ENCODE data around the gene CHIC2.

The CHIC2 gene

DNA sequence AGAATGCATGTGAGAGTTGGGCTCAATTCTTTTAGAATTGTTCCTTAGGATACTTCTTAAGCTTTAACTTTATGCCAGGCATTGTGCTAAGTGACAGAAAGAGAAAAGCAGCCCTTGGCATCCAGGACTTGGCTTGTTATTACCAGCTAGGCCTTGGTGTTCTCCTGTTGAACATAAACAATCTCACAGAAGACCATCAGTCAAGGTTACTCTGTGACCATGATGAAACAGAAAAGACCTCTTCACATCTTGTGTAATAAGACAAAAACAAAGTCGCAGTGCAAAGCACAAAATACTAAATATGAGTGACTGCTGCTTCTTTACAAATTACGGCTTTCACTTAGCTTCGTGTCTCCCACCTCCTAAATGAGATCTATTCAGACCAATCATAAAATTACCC, 71.6 kb downstream of the CHIC2 start:
- Histone ChIP-seq H3K4me1 (ENCODE audit: low read length) (no peaks in the 10 kb centered on the region), H3K9me3 (replicated peaks; ENCODE audit: insufficient read depth, low read length) (no peaks in the 10 kb centered on the region), H3K27ac (ENCODE audit: low read length) (no peak overlapping the region), H3K4me3 (ENCODE audit: low read length) (no peak overlapping the region), H2AFZ (ENCODE audit: low read length) (no peak overlapping the region), H3K9ac (ENCODE audit: low read length) (no peak overlapping the region), H4K20me1 (ENCODE audit: insufficient read depth, low read length) (no peaks in the 10 kb centered on the region), H3F3A (ENCODE audit: insufficient read depth, low read length) (no peaks in the 10 kb centered on the region), H3K4me2 (ENCODE audit: low read depth, low read length) (no peak overlapping the region), H3K36me3 (replicated peaks; ENCODE audit: insufficient read depth, low read length) (no peaks in the 10 kb centered on the region), H3K9me2 (replicated peaks; ENCODE audit: insufficient read depth, low read length) (no peaks in the 10 kb centered on the region), H3K27me3 (replicated peaks; ENCODE audit: insufficient read depth, low read length) (no peaks in the 10 kb centered on the region), H3K79me2 (ENCODE audit: low read length) (no peaks in the 10 kb centered on the region)
- no peak for TF ChIP-seq EZH2phosphoT487 (IDR thresholded peaks at IDR 0.05; ENCODE audit: low read length)
- no peak for TF ChIP-seq EZH2 (optimal IDR thresholded peaks at IDR 0.05; ENCODE audit: low read depth, low read length)
- TF ChIP-seq, protein P1, sequence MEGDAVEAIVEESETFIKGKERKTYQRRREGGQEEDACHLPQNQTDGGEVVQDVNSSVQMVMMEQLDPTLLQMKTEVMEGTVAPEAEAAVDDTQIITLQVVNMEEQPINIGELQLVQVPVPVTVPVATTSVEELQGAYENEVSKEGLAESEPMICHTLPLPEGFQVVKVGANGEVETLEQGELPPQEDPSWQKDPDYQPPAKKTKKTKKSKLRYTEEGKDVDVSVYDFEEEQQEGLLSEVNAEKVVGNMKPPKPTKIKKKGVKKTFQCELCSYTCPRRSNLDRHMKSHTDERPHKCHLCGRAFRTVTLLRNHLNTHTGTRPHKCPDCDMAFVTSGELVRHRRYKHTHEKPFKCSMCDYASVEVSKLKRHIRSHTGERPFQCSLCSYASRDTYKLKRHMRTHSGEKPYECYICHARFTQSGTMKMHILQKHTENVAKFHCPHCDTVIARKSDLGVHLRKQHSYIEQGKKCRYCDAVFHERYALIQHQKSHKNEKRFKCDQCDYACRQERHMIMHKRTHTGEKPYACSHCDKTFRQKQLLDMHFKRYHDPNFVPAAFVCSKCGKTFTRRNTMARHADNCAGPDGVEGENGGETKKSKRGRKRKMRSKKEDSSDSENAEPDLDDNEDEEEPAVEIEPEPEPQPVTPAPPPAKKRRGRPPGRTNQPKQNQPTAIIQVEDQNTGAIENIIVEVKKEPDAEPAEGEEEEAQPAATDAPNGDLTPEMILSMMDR (IDR thresholded peaks at IDR 0.05; ENCODE audit: low read length): no peak
- no peak for DNase-seq

DNA sequence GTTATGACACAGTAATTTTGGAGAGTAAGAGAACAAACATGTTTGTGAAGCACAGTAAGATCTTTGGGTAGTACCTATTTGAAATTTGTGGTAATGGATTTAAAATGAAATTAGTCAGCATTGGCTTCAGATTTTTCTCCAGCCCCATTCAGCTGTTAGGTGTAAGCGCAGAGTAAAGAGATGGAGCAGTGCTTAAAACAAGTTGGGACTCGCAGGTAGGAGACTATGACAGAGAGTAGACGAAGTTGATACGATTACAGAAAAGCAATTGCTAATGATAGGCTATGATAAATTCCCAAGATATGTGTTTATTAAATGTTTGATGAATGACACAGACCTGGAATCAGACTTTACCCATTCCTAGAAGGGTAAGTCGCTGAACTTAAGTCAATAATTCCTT, 72.6 kb downstream of the CHIC2 start:
- Histone ChIP-seq H3K9me2 (replicated peaks; ENCODE audit: insufficient read depth, low read length) (no peaks in the 10 kb centered on the region), H3F3A (ENCODE audit: insufficient read depth, low read length) (no peaks in the 10 kb centered on the region), H3K27me3 (replicated peaks; ENCODE audit: insufficient read depth, low read length) (no peaks in the 10 kb centered on the region), H3K4me1 (ENCODE audit: low read length) (no peaks in the 10 kb centered on the region), H2AFZ (ENCODE audit: low read length) (no peak overlapping the region), H3K79me2 (ENCODE audit: low read length) (no peaks in the 10 kb centered on the region), H3K4me3 (ENCODE audit: low read length) (no peak overlapping the region), H3K9ac (ENCODE audit: low read length) (no peak overlapping the region), H3K27ac (ENCODE audit: low read length) (no peak overlapping the region), H3K9me3 (replicated peaks; ENCODE audit: insufficient read depth, low read length) (no peaks in the 10 kb centered on the region), H3K36me3 (replicated peaks; ENCODE audit: insufficient read depth, low read length) (no peaks in the 10 kb centered on the region), H4K20me1 (ENCODE audit: insufficient read depth, low read length) (no peaks in the 10 kb centered on the region), H3K4me2 (ENCODE audit: low read depth, low read length) (no peak overlapping the region)
- TF ChIP-seq EZH2phosphoT487 (IDR thresholded peaks at IDR 0.05; ENCODE audit: low read length): no peak
- TF ChIP-seq EZH2 (optimal IDR thresholded peaks at IDR 0.05; ENCODE audit: low read depth, low read length): no peak
- TF ChIP-seq, protein P1 (IDR thresholded peaks at IDR 0.05; ENCODE audit: low read length): no peak
- DNase-seq: no peak

DNA sequence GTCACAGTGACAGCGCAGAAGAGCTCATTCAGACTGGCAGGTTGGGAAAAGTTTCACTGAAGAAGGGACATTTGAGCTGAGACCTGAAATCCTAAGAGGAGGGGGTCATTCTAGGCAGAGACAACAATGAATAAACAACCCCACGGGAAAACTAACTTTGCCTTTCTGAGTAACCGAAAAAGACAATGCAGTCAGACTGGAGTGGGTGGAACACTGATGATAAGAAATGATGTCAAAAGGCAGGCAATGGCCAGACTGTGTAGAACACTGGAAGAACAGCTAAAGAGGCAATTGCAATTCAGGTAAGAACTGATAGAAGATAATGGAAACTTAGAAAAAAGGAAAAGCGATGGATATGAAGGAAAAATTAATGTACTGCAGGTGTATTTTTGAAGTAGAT, 73.8 kb downstream of the CHIC2 start:
- no peaks in the 10 kb centered on the region for H3F3A ChIP-seq (ENCODE audit: insufficient read depth, low read length)

More for the DNA sequence above, 73.8 kb downstream of the CHIC2 start:
- Histone ChIP-seq H3K9me2 (replicated peaks; ENCODE audit: insufficient read depth, low read length) (no peaks in the 10 kb centered on the region), H3K27ac (ENCODE audit: low read length) (no peak overlapping the region), H3K27me3 (replicated peaks; ENCODE audit: insufficient read depth, low read length) (no peaks in the 10 kb centered on the region), H4K20me1 (ENCODE audit: insufficient read depth, low read length) (no peaks in the 10 kb centered on the region), H3K9ac (ENCODE audit: low read length) (no peak overlapping the region), H3K36me3 (replicated peaks; ENCODE audit: insufficient read depth, low read length) (no peaks in the 10 kb centered on the region), H3K4me1 (ENCODE audit: low read length) (no peaks in the 10 kb centered on the region), H3K9me3 (replicated peaks; ENCODE audit: insufficient read depth, low read length) (no peaks in the 10 kb centered on the region), H2AFZ (ENCODE audit: low read length) (no peak overlapping the region), H3K4me2 (ENCODE audit: low read depth, low read length) (no peak overlapping the region), H3K79me2 (ENCODE audit: low read length) (no peaks in the 10 kb centered on the region), H3K4me3 (ENCODE audit: low read length) (no peak overlapping the region)
- TF ChIP-seq EZH2phosphoT487 (IDR thresholded peaks at IDR 0.05; ENCODE audit: low read length) (no peak), EZH2 (optimal IDR thresholded peaks at IDR 0.05; ENCODE audit: low read depth, low read length) (no peak)
- TF ChIP-seq, protein P1 (IDR thresholded peaks at IDR 0.05; ENCODE audit: low read length): no peak
- DNase-seq: no peak

Data from MM.1S (cell line).